Measurements from ENCODE around the gene GRN.

GRCh38 chr17:44331249-44331760 lies 13.8 kb upstream of the GRN start:
- TF ChIP-seq CTCF (conservative IDR thresholded peaks at IDR 0.05; ENCODE audit: low read depth, low read length) (peak; percentile 97), EZH2phosphoT487 (IDR thresholded peaks at IDR 0.05; ENCODE audit: borderline replicate concordance, low read length) (no peak), EZH2 (IDR thresholded peaks at IDR 0.05; ENCODE audit: low read length, unreplicated experiment) (no peak)
